NT2/D1 (cell line): ENCODE data around the gene ST6GALNAC6.

Experiments
- SUZ12 ChIP-seq: IDR thresholded peaks from 2 replicates; pipeline ENCODE4 v1.6.1; 2011; ENCODE audit not compliant: insufficient read length, insufficient read depth; ENCODE audit errors: extremely low read depth
- YY1 ChIP-seq: IDR thresholded peaks from 2 replicates; pipeline ENCODE4 v1.6.1; 2011; ENCODE audit not compliant: insufficient read length, insufficient read depth
- ZNF274 ChIP-seq: IDR thresholded peaks from 2 replicates; pipeline ENCODE4 v1.6.1; 2011; ENCODE audit warnings: mild to moderate bottlenecking, low read depth, low read length

DNA sequence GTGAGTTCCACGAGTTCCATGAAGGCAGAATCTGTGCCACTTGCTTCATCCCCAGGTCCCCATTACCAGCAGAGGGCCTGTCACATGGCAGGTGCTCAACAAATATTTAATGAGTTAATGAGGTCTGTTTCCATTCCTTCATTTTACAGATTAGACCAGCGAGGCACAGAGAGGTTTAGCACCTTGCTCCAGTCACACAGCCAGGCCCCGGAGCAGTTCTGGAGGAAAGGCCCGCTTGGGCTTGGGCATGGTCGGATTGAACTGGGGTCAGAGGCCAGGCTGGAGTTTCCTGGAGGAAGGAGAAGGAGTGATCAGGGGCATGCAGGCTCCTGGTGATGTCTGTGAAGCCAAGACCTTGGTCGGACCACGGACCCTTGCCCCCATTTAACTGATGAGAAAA lies 21.4 kb upstream of the ST6GALNAC6 start:
- TF ChIP-seq YY1 (no peak), ZNF274 (no peak), SUZ12 (no peak)
